ENCODE results near the gene MCC. TPM values are rescaled to one million over a fixed set of nuclear protein-coding genes. Genes with fewer than 3 reads are reported as not detected.

MCC gene
- total and polyA plus RNA-seq, 2 donors (not counting 1 experiment from before 2014, with no cell fraction given): 0.09 to 0.32 TPM

- Histone ChIP-seq H3K27me3 (replicated peaks in 1 of 4; ENCODE audit: control extremely low read depth in 1 of 4, control insufficient read depth in 3 of 4, insufficient read depth in 4 of 4, low read length in 3 of 4) (peaks cover 0 to 3% (median 1%) of the 10 kb centered on the region in 4 experiments), H2AFZ (ENCODE audit: insufficient read depth, low read depth, low read length, poor library complexity, severe bottlenecking) (no peak overlapping the region), H3K4me3 (ENCODE audit: control extremely low read depth in 1 of 5, extremely low read depth in 1 of 5, insufficient read depth in 1 of 5, low read depth in 2 of 5, low read length in 4 of 5) (no peak overlapping the region), H3K36me3 (replicated peaks in 1 of 2; ENCODE audit: control extremely low read depth in 1 of 2, control insufficient read depth in 1 of 2, extremely low read depth in 1 of 2, insufficient read depth in 2 of 2, low read length in 1 of 2) (no peaks in the 10 kb centered on the region), H3K79me2 (ENCODE audit: control insufficient read depth, insufficient read depth, low read length) (no peaks in the 10 kb centered on the region), H3K4me1 (ENCODE audit: control insufficient read depth in 2 of 2, insufficient read depth in 2 of 2, low read length in 2 of 2) (no peaks in the 10 kb centered on the region), H3K9me3 (ENCODE audit: control extremely low read depth in 1 of 3, control insufficient read depth in 2 of 3, insufficient read depth in 1 of 3, low read length in 2 of 3) (no peaks in the 10 kb centered on the region), H3K27ac (ENCODE audit: low read length in 2 of 2) (no peak overlapping the region), H3K9ac (ENCODE audit: low read length) (no peak overlapping the region), H3K4me2 (replicated peaks; ENCODE audit: low read depth, low read length, poor library complexity, severe bottlenecking) (no peak overlapping the region), H4K20me1 (ENCODE audit: control insufficient read depth, insufficient read depth, low read length, poor library complexity, severe bottlenecking) (no peaks in the 10 kb centered on the region)
- Mint-ChIP-seq H3K27me3 (peaks cover 17% of the 10 kb centered on the region), H3K4me3 (no peak overlapping the region), H3K4me1 (no peaks in the 10 kb centered on the region), H3K9me3 (ENCODE audit: insufficient read depth) (peaks cover 2% of the 10 kb centered on the region), H3K27ac (no peak overlapping the region)
- ATAC-seq (ENCODE audit: low read depth) (no peak), DNase-seq (no peak)
- TF ChIP-seq CTCF (IDR thresholded peaks at IDR 0.05): no peak
- TF ChIP-seq EZH2 (IDR thresholded peaks at IDR 0.05; ENCODE audit: borderline replicate concordance, insufficient read depth, low read depth, low read length, poor library complexity, severe bottlenecking): no peak
- CTCF ChIA-PET: no interaction called here
- POLR2A ChIA-PET: no interaction called here
- intact Hi-C loops (cut with micrococcal nuclease): no loop called here
These were observed 366.2 kb downstream of the MCC start for GRCh38 chr5:113122053-113122452.

GRCh38 chr5:113119246-113119924 lies 368.9 kb downstream of the MCC start:
- no peak overlapping the region for H3K9ac ChIP-seq (ENCODE audit: low read length)
- H3K27ac Mint-ChIP-seq: no peak overlapping the region
- no peaks in the 10 kb centered on the region for H3K79me2 ChIP-seq (ENCODE audit: control insufficient read depth, insufficient read depth, low read length)
- ChIA-PET CTCF (no interaction called here), POLR2A (no interaction called here)
- no peak for DNase-seq
- no peak for ATAC-seq (ENCODE audit: low read depth)
- no peak for TF ChIP-seq CTCF (IDR thresholded peaks at IDR 0.05)
- no peak for TF ChIP-seq EZH2 (IDR thresholded peaks at IDR 0.05; ENCODE audit: borderline replicate concordance, insufficient read depth, low read depth, low read length, poor library complexity, severe bottlenecking)
- H2AFZ ChIP-seq (ENCODE audit: insufficient read depth, low read depth, low read length, poor library complexity, severe bottlenecking): no peak overlapping the region
- no peaks in the 10 kb centered on the region for H3K4me1 Mint-ChIP-seq
- H3K4me2 ChIP-seq (replicated peaks; ENCODE audit: low read depth, low read length, poor library complexity, severe bottlenecking): no peak overlapping the region
- no peaks in the 10 kb centered on the region for H3K4me1 ChIP-seq (ENCODE audit: control insufficient read depth in 2 of 2, insufficient read depth in 2 of 2, low read length in 2 of 2)
- intact Hi-C loops (cut with micrococcal nuclease): no loop called here
- H3K27me3 ChIP-seq (replicated peaks in 1 of 4; ENCODE audit: control extremely low read depth in 1 of 4, control insufficient read depth in 3 of 4, insufficient read depth in 4 of 4, low read length in 3 of 4): peaks cover 0 to 8% (median 3%) of the 10 kb centered on the region in 4 experiments
- H4K20me1 ChIP-seq (ENCODE audit: control insufficient read depth, insufficient read depth, low read length, poor library complexity, severe bottlenecking): no peaks in the 10 kb centered on the region
- H3K36me3 ChIP-seq (replicated peaks in 1 of 2; ENCODE audit: control extremely low read depth in 1 of 2, control insufficient read depth in 1 of 2, extremely low read depth in 1 of 2, insufficient read depth in 2 of 2, low read length in 1 of 2): no peaks in the 10 kb centered on the region
- no peak overlapping the region for H3K4me3 ChIP-seq (ENCODE audit: control extremely low read depth in 1 of 5, extremely low read depth in 1 of 5, insufficient read depth in 1 of 5, low read depth in 2 of 5, low read length in 4 of 5)
- no peaks in the 10 kb centered on the region for H3K9me3 Mint-ChIP-seq (ENCODE audit: insufficient read depth)
- 61% methylated on average over 4 of the region's 9 CpGs for WGBS (ENCODE audit: insufficient coverage)
- H3K27me3 Mint-ChIP-seq: peaks cover 14% of the 10 kb centered on the region
- no peak overlapping the region for H3K4me3 Mint-ChIP-seq
- H3K27ac ChIP-seq (ENCODE audit: low read length in 2 of 2): no peak overlapping the region
- peaks cover 0 to 5% (median 0%) of the 10 kb centered on the region in 3 donors for H3K9me3 ChIP-seq (ENCODE audit: control extremely low read depth in 1 of 3, control insufficient read depth in 2 of 3, insufficient read depth in 1 of 3, low read length in 2 of 3)

Measured in B cell (primary cell).